Fibroblast of mammary gland (primary cell): Measurements from ENCODE around the gene CD163.

ENCODE experiments used
- DNase-seq: peaks from one replicate; pipeline ENCODE4 v3.0.0-alpha.2; 2010; ENCODE audit warnings: low read depth
- H3K4me3 ChIP-seq: 2 replicates; pipeline ENCODE4 v1.5.1; 2011; ENCODE audit warnings: low read depth, mild to moderate bottlenecking, low read length, moderate library complexity; ENCODE audit not compliant: control insufficient read depth
- TF ChIP-seq, protein P1 (sequence below): conservative IDR thresholded peaks from 2 replicates; pipeline ENCODE4 v1.5.1; 2011; ENCODE audit warnings: low read depth, low read length, inconsistent platforms; ENCODE audit not compliant: control insufficient read depth, insufficient read depth

Gene CD163

GRCh38 chr12:7486512-7486911 lies 17.1 kb downstream of the CD163 start:
- no peak for DNase-seq
- TF ChIP-seq, protein P1, sequence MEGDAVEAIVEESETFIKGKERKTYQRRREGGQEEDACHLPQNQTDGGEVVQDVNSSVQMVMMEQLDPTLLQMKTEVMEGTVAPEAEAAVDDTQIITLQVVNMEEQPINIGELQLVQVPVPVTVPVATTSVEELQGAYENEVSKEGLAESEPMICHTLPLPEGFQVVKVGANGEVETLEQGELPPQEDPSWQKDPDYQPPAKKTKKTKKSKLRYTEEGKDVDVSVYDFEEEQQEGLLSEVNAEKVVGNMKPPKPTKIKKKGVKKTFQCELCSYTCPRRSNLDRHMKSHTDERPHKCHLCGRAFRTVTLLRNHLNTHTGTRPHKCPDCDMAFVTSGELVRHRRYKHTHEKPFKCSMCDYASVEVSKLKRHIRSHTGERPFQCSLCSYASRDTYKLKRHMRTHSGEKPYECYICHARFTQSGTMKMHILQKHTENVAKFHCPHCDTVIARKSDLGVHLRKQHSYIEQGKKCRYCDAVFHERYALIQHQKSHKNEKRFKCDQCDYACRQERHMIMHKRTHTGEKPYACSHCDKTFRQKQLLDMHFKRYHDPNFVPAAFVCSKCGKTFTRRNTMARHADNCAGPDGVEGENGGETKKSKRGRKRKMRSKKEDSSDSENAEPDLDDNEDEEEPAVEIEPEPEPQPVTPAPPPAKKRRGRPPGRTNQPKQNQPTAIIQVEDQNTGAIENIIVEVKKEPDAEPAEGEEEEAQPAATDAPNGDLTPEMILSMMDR, result no peak
- no peak overlapping the region for H3K4me3 ChIP-seq

- H3K4me3 ChIP-seq, result no peak overlapping the region
- TF ChIP-seq, protein P1, result no peak
- DNase-seq, result no peak
Measured at GRCh38 chr12:7485095-7485494, 18.5 kb downstream of the CD163 start.

DNA sequence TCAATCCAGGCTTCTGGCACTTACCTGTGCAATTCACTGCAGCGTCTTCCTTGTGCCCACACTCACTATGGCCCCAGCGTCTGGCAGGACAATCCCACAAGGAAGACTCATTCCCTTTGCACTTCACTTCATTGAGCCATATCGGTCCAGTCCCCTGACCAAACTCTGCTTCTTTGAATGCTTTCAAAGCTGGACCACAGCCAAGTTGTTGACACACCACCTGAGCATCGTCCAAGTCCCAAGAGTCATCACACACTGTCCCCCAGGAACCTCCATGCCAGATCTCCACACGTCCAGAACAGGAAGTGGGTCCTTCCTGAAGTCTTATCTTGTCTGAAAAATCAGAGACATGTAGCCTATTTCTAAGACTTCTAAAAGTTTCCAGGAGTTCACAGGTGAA lies 20.2 kb downstream of the CD163 start:
- peak; percentile 26 for DNase-seq
- no peak overlapping the region for H3K4me3 ChIP-seq
- TF ChIP-seq, protein P1, result no peak

GRCh38 chr12:7479771-7480170 lies 23.8 kb downstream of the CD163 start:
- TF ChIP-seq, protein P1, result no peak
- DNase-seq, result peak; percentile 33
- H3K4me3 ChIP-seq, result no peak overlapping the region

- TF ChIP-seq, protein P1, result no peak
- no peak overlapping the region for H3K4me3 ChIP-seq
- no peak for DNase-seq
Measured at GRCh38 chr12:7472060-7472459, 31.5 kb downstream of the CD163 start.

GRCh38 chr12:7460375-7461259 lies 43.0 kb downstream of the CD163 start:
- H3K4me3 ChIP-seq, result no peak overlapping the region
- TF ChIP-seq, protein P1, result peak; percentile 97
- DNase-seq, result peak; percentile 67
